B cell (primary cell): Measurements from ENCODE around the gene SEC24C. TPM values are rescaled to one million over a fixed set of nuclear protein-coding genes. Genes with fewer than 3 reads are reported as not detected.

Experiments used
- ATAC-seq: fragments of 200-7000 bp; cut with Tn5 transposase; one replicate; pipeline ENCODE4 v1.10.0; 2021; ENCODE audit warnings: low read depth, mild to moderate bottlenecking, moderate number of reproducible peaks, moderate library complexity
- CTCF ChIA-PET: fragments of 350-600 bp; sonication (Branson Sonifier 250); formaldehyde crosslinking; loops from one replicate; lab custom pipeline; 2021; ENCODE audit warnings: antibody characterized with exemption, inconsistent platforms; lab: Charles Lee
- POLR2A ChIA-PET: fragments of 350-600 bp; sonication (Branson Sonifier 250); formaldehyde crosslinking; loops from one replicate; lab custom pipeline; 2021; ENCODE audit warnings: antibody characterized with exemption; lab: Charles Lee
- DNase-seq: peaks from one replicate; pipeline ENCODE4 v3.0.0; 2013
- H2AFZ ChIP-seq: 2 replicates; pipeline ENCODE4 v1.6.1; 2012; ENCODE audit warnings: mild to moderate bottlenecking, low read depth, low read length; ENCODE audit not compliant: insufficient read depth, poor library complexity, severe bottlenecking
- H3K27ac ChIP-seq, 2 donors: 1 replicate in 1 of 2; 2 replicates in 1 of 2; pipeline ENCODE4 v1.5.1; 2012 to 2013; ENCODE audit warnings: low read length in 2 of 2, mild to moderate bottlenecking in 2 of 2, moderate library complexity in 1 of 2
- H3K27me3 ChIP-seq, 4 experiments: fragments of 200-600 bp in 1 of 4; sonication (generic) in 1 of 4; replicated peaks in 1 of 4; 1 replicate in 2 of 4; 2 replicates in 2 of 4; pipeline versions ENCODE4 v1.6.1 to v1.7.0; 2013 to 2016; ENCODE audit warnings: low read length in 3 of 4, mild to moderate bottlenecking in 2 of 4, mixed read lengths in 1 of 4, moderate library complexity in 1 of 4; ENCODE audit not compliant: insufficient read depth in 4 of 4, control insufficient read depth in 3 of 4; ENCODE audit errors: control extremely low read depth in 1 of 4
- H3K36me3 ChIP-seq, 2 experiments: replicated peaks in 1 of 2; 1 replicate in 1 of 2; 2 replicates in 1 of 2; pipeline versions ENCODE4 v1.6.1 to v1.7.1; 2013; ENCODE audit warnings: low read length in 1 of 2; ENCODE audit not compliant: insufficient read depth in 2 of 2, control insufficient read depth in 1 of 2; ENCODE audit errors: control extremely low read depth in 1 of 2, extremely low read depth in 1 of 2
- H3K4me1 ChIP-seq, 2 donors: fragments of 200-600 bp in 1 of 2; sonication (generic) in 1 of 2; 1 replicate in 1 of 2; 2 replicates in 1 of 2; pipeline versions ENCODE4 v1.5.1 to v1.6.1; 2013 to 2017; ENCODE audit warnings: low read length in 2 of 2; ENCODE audit not compliant: control insufficient read depth in 2 of 2, insufficient read depth in 2 of 2
- H3K4me2 ChIP-seq: replicated peaks from 2 replicates; pipeline ENCODE3; 2012; ENCODE audit warnings: mild to moderate bottlenecking, low read depth, low read length; ENCODE audit not compliant: poor library complexity, severe bottlenecking
- H3K4me3 ChIP-seq, 5 experiments: fragments of 200-600 bp in 1 of 5; sonication (generic) in 1 of 5; 1 replicate in 3 of 5; 2 replicates in 2 of 5; pipeline versions ENCODE4 v1.5.1 to v1.7.0; 2011 to 2016; ENCODE audit warnings: low read length in 4 of 5, mild to moderate bottlenecking in 4 of 5, low read depth in 2 of 5, control low read depth in 1 of 5, moderate library complexity in 1 of 5; ENCODE audit not compliant: insufficient read depth in 1 of 5; ENCODE audit errors: control extremely low read depth in 1 of 5, extremely low read depth in 1 of 5
- H3K79me2 ChIP-seq: fragments of 200-600 bp; sonication (generic); one replicate; pipeline ENCODE4 v1.6.0; 2016; ENCODE audit warnings: low read length; ENCODE audit not compliant: control insufficient read depth, insufficient read depth
- H3K9ac ChIP-seq: fragments of 200-600 bp; sonication (generic); 2 replicates; pipeline ENCODE4 v1.6.1; 2017; ENCODE audit warnings: mild to moderate bottlenecking, low read length, moderate library complexity
- H3K9me3 ChIP-seq, 3 donors: one replicate each; pipeline versions ENCODE4 v1.6.1 to v1.7.1; 2013; ENCODE audit warnings: low read length in 2 of 3; ENCODE audit not compliant: control insufficient read depth in 2 of 3, insufficient read depth in 1 of 3; ENCODE audit errors: control extremely low read depth in 1 of 3
- H4K20me1 ChIP-seq: 2 replicates; pipeline ENCODE4 v1.6.0; 2012; ENCODE audit warnings: mild to moderate bottlenecking, low read length; ENCODE audit not compliant: insufficient read depth, control insufficient read depth, poor library complexity, severe bottlenecking
- H3K27ac Mint-ChIP-seq: one replicate; pipeline ENCODE4 v1.8.0; 2021; ENCODE audit warnings: mixed read lengths
- H3K27me3 Mint-ChIP-seq: one replicate; pipeline ENCODE4 v1.8.0; 2021; ENCODE audit warnings: mixed read lengths
- H3K4me1 Mint-ChIP-seq: one replicate; pipeline ENCODE4 v1.8.0; 2021; ENCODE audit warnings: mixed read lengths
- H3K4me3 Mint-ChIP-seq: one replicate; pipeline ENCODE4 v1.8.0; 2021; ENCODE audit warnings: mixed read lengths
- H3K9me3 Mint-ChIP-seq: one replicate; pipeline ENCODE4 v1.8.0; 2022; ENCODE audit warnings: mixed read lengths; ENCODE audit not compliant: insufficient read depth
- EZH2 ChIP-seq: IDR thresholded peaks from 2 replicates; pipeline ENCODE4 v1.6.1; 2012; ENCODE audit warnings: borderline replicate concordance, low read depth, mild to moderate bottlenecking, moderate library complexity, low read length; ENCODE audit not compliant: insufficient read depth, poor library complexity, severe bottlenecking
- WGBS: methylation state at CpG from one replicate; pipeline ENCODE4 v1.1.5; 2013; ENCODE audit warnings: missing lambda C conversion rate; ENCODE audit not compliant: insufficient coverage; 5-methylcytosine and 5-hydroxymethylcytosine counted together
- intact Hi-C: fragments of 100-400 bp; cut with micrococcal nuclease; formaldehyde crosslinking; loops from one replicate; pipeline ENCODE4 v1.10.0; 2022
- polyA plus RNA-seq: library from polyadenylated mRNA; depleted of rRNA; stranded (reverse); fragments of >200 nt; gene quantifications from 2 replicates; pipeline ENCODE4 v1.2.3, GENCODE V29; 2012
- total RNA-seq, 2 donors: library from RNA; stranded (reverse); fragments of 120-200 nt in 1 of 2; gene quantifications; 1 replicate in 1 of 2; 2 replicates in 1 of 2; pipeline versions ENCODE4 v1.2.3 to v1.2.4, GENCODE V29; 2013 to 2022
- TF ChIP-seq, protein P1 (sequence below): fragments of 200-600 bp; IDR thresholded peaks from one replicate; pipeline ENCODE4 v1.8.0; 2022; ENCODE audit warnings: antibody characterized with exemption, mild to moderate bottlenecking

SEC24C gene
- total and polyA plus RNA-seq, 2 donors (not counting 1 experiment from before 2014, with no cell fraction given) = 60.2 to 78.7 TPM

DNA sequence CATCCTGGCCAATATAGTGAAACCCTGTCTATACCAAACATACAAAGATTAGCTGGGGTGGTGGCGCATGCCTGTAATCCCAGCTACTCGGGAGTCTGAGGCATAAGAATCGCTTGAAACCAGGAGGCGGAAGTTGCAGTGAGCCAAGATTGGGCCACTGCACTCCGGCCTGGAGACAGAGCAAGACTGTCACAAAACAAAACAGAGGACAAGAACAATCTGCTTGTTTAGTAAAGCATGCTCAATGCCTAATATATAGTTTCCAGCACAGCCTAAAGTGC is 1.8 kb upstream of the SEC24C start:
- Histone ChIP-seq H2AFZ (no peak overlapping the region), H3K9ac (no peak overlapping the region), H3K27me3 (no peaks in the 10 kb centered on the region), H3K36me3 (peaks cover 0 to 7% of the 10 kb centered on the region in 2 experiments), H3K27ac (no peak overlapping the region), H4K20me1 (no peaks in the 10 kb centered on the region), H3K4me2 (no peak overlapping the region), H3K4me3 (no peak overlapping the region), H3K4me1 (peaks cover 18 to 21% of the 10 kb centered on the region in 2 donors), H3K9me3 (no peaks in the 10 kb centered on the region), H3K79me2 (peaks cover 63% of the 10 kb centered on the region)
- peak overlapping the region; percentile 32 for H3K27ac Mint-ChIP-seq
- no peak overlapping the region for H3K4me3 Mint-ChIP-seq
- no peak for DNase-seq
- CTCF ChIA-PET = interaction anchor here (0.6 to 3.4 kb wide), 2 partner anchors 11 to 128 kb away, joined by 3 to 19 read pairs; no protein-coding TSS in a partner anchor
- H3K9me3 Mint-ChIP-seq = no peaks in the 10 kb centered on the region
- no peaks in the 10 kb centered on the region for H3K27me3 Mint-ChIP-seq
- H3K4me1 Mint-ChIP-seq = peaks cover 32% of the 10 kb centered on the region
- WGBS = 93% methylated on average over 5 of the region's 5 CpGs
- POLR2A ChIA-PET = interaction anchor here (1.1 to 3.5 kb wide), 3 partner anchors 12 to 43 kb away, joined by 3 to 31 read pairs (median 8); partner anchors contain the start of gene ZSWIM8
- intact Hi-C loops = loop anchor here (5.0 kb wide), 1 partner anchor 575 kb away; the partner anchor contains the start of genes ECD and FAM149B1
- no peak for TF ChIP-seq EZH2
- TF ChIP-seq, protein P1, sequence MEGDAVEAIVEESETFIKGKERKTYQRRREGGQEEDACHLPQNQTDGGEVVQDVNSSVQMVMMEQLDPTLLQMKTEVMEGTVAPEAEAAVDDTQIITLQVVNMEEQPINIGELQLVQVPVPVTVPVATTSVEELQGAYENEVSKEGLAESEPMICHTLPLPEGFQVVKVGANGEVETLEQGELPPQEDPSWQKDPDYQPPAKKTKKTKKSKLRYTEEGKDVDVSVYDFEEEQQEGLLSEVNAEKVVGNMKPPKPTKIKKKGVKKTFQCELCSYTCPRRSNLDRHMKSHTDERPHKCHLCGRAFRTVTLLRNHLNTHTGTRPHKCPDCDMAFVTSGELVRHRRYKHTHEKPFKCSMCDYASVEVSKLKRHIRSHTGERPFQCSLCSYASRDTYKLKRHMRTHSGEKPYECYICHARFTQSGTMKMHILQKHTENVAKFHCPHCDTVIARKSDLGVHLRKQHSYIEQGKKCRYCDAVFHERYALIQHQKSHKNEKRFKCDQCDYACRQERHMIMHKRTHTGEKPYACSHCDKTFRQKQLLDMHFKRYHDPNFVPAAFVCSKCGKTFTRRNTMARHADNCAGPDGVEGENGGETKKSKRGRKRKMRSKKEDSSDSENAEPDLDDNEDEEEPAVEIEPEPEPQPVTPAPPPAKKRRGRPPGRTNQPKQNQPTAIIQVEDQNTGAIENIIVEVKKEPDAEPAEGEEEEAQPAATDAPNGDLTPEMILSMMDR = no peak
- no peak for ATAC-seq

DNA sequence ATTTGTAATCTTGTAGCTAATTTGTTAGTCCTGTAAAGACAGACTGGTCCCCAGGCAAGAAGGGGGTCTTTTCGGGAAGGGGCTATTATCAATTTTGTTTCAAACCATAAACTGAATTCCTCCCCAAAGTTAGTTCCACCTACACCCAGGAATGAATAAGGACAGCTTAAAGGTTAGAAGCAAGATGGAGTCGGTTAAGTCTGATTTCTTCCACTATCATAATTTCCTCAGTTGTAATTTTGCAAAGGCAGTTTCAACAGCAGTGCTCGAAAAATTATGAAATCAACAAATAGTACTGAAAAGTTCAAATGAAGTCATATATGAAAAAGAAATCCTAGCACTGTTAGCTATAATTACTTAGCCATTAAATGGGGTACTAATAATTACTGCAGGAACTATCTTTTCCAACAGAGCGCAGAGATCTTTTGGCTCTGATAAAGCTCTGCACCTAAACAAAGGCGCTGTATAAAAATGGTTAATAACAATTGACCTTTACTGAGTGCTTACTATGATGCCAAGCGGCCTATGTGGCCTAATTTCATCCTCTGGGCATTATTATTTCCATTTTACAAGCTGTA is 756 bp upstream of the SEC24C start:
- DNase-seq (no peak), ATAC-seq (no peak)
- no peaks in the 10 kb centered on the region for H4K20me1 ChIP-seq
- peak overlapping the region; percentile 98 for H2AFZ ChIP-seq
- peaks cover 0 to 7% of the 10 kb centered on the region in 2 experiments for H3K36me3 ChIP-seq
- H3K4me3 ChIP-seq = peak overlapping the region; percentile 89 to 99 (median 95)
- no peaks in the 10 kb centered on the region for H3K27me3 Mint-ChIP-seq
- intact Hi-C loops = loop anchor here (5.0 kb wide), 1 partner anchor 576 kb away; the partner anchor contains the start of genes ECD and FAM149B1
- H3K4me1 Mint-ChIP-seq = peaks cover 32% of the 10 kb centered on the region
- no peak for TF ChIP-seq EZH2
- TF ChIP-seq, protein P1 = no peak
- peak overlapping the region; percentile 81 for H3K4me2 ChIP-seq
- WGBS = 20% methylated on average over 1 of the region's 6 CpGs
- H3K9me3 Mint-ChIP-seq = no peaks in the 10 kb centered on the region
- H3K9ac ChIP-seq = peak overlapping the region; percentile 98
- ChIA-PET POLR2A (interaction anchor here (0.9 to 3.5 kb wide), 5 partner anchors 13 to 42 kb away, joined by 5 to 31 read pairs (median 10); partner anchors contain the start of genes CHCHD1 and ZSWIM8), CTCF (interaction anchor here (0.7 to 3.4 kb wide), 4 partner anchors 12 to 137 kb away, joined by 3 to 19 read pairs (median 6); a partner anchor contains a TSS)
- peak overlapping the region; percentile 100 for H3K4me3 Mint-ChIP-seq
- H3K79me2 ChIP-seq = peaks cover 72% of the 10 kb centered on the region
- peak overlapping the region; percentile 100 for H3K27ac Mint-ChIP-seq
- no peaks in the 10 kb centered on the region for H3K27me3 ChIP-seq
- peaks cover 18 to 21% of the 10 kb centered on the region in 2 donors for H3K4me1 ChIP-seq
- peak overlapping the region; percentile 88 to 99 for H3K27ac ChIP-seq
- no peaks in the 10 kb centered on the region for H3K9me3 ChIP-seq
